ENCODE results near the gene ETF1.

Gene ETF1

DNA sequence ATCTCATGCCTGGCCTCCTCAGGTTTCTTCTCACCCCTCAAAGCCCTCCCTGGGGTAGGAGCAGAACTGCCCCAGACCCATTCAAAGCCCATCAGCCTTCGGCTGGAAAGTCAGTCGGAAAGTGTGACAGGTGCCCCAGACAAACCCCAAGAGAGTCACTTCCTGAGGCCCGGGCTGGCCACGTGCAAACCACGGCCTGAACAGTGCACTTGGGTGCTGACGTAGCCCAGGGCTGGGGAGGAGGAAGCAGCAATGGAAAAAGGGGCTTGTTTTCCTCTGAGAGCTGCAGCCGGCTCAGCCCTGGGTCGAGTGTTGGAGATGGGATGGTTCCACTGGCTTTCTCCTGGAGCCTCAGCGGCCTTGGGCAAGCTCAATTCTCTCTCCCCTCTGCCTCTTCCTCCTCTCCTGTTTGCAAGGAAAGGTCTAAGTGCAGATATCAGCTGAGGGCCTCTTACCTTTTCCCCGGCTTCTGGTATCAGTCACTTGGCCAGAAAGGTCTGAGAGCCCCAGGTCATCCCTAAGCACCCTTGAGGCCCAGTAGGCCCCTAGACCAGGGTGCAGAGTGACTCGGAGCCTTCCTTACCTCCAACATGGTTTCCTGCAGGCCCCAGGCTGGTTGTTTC, 83.6 kb downstream of the ETF1 start:
- DNase-seq, result peak; percentile 74

DNA sequence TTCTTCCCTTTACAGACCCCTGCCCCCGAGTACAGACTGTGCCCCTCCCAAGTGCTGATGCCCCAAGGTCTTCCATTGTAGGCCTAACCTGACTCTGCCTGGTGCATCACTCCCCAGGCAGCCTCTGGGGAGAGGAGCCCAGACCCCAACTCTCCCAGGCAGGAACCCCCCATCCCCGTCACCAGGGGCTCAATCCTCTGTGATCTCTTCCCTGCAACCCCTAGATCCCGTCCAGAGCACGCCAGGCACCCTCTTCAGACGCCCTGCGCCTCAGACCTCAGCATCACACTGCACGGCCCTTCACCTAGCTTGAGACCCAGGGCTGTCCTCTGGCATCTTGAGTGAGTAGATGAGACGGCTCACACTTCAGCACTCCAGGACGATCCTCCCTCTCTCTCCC, 84.2 kb downstream of the ETF1 start:
- DNase-seq, result no peak

DNA sequence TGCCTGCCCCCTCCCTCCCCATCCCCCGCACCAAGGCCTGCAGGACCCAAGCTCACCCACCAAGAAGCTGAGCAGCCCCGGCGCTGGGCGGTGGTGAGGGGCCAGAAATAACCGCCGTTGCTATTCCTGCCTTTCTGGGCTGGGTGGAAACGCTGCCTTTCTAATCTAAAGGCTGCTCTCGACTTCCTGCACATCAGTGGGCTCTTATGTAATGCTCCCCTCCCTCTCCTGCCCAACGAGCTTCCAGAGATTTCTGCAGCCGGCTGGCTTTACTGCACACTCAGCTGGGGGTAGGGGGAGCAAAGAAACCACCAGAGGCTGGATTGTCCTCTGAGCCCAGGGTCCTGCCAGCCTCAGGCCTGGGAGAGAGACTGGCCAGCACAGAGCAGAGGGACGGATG, 84.7 kb downstream of the ETF1 start:
- no peak for DNase-seq

DNA sequence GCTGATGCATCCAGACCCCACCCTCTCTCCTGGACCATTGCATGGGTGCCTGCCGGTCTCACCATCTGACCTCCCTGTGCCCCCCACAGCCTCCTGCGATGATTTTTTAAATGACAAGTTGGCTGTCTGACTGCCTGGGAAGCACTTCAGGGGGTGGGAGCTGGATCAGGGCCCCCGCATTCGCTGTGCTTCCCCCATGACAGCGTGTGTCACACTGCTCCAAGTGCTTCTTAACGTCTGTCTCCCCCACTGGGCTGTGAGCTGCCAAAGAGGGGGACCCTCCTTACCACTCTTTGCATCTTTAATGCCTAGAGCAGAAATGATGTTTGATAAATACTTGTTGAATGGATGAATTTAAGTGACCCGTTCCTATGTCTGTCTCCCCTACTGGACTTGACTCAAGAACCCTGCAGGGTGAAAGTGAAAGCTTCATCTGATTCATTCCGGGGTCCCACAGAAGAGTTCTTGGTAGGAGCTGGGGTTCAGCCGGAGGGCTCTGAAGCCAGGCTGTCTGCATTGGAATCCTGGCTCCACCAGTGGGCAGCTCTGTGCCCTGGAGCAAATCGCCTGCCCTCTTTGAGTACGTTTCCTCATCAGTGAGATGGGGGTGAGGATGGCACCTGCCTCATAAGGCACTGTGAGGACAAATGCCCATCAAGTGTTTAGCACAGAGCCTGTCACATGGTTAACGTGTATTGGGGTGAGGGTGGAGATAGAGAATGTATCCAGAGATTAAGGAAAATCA, 85.3 kb downstream of the ETF1 start:
- no peak for DNase-seq
